Measurements from ENCODE around the gene ANKRD34A.

- TF ChIP-seq POLR2A (IDR thresholded peaks at IDR 0.05) (no peak), CTCF (IDR thresholded peaks at IDR 0.05) (no peak)
Measured at GRCh38 chr1:145983206-145983675, 18.9 kb upstream of the ANKRD34A start.

All from uterus (tissue), 2 donors.